Liver (tissue), 9 donors: ENCODE data around the gene USP31. TPM values are rescaled to one million over a fixed set of nuclear protein-coding genes. Genes with fewer than 3 reads are reported as not detected.

Experiments used
- DNase-seq: peaks from one replicate; pipeline ENCODE4 v3.0.0-alpha.2; 2017; ENCODE audit warnings: low spot score
- H3K27ac ChIP-seq, 2 donors: one replicate each; pipeline ENCODE4 v1.7.0; 2013; ENCODE audit warnings: inconsistent platforms in 2 of 2, low read length in 2 of 2, control low read depth in 1 of 2, low read depth in 1 of 2, mild to moderate bottlenecking in 1 of 2
- H3K27me3 ChIP-seq, 4 donors: one replicate each; pipeline versions ENCODE4 v1.6.1 to v1.7.0; 2013; ENCODE audit warnings: low read length in 3 of 4, inconsistent platforms in 1 of 4, mild to moderate bottlenecking in 1 of 4, moderate library complexity in 1 of 4; ENCODE audit not compliant: control insufficient read depth in 4 of 4, insufficient read depth in 4 of 4
- H3K36me3 ChIP-seq, 4 donors: one replicate each; pipeline versions ENCODE4 v1.6.1 to v1.7.0; 2013; ENCODE audit warnings: low read length in 3 of 4, mild to moderate bottlenecking in 3 of 4, low read depth in 1 of 4, moderate library complexity in 1 of 4; ENCODE audit not compliant: control insufficient read depth in 4 of 4, insufficient read depth in 3 of 4
- H3K4me1 ChIP-seq, 4 donors: one replicate each; pipeline versions ENCODE4 v1.6.1 to v1.7.0; 2013; ENCODE audit warnings: low read length in 3 of 4, mild to moderate bottlenecking in 3 of 4, moderate library complexity in 1 of 4; ENCODE audit not compliant: control insufficient read depth in 4 of 4, insufficient read depth in 4 of 4
- H3K4me3 ChIP-seq, 3 donors: one replicate each; pipeline versions ENCODE4 v1.6.1 to v1.7.0; 2013; ENCODE audit warnings: low read length in 3 of 3, control low read depth in 1 of 3, low read depth in 1 of 3, mild to moderate bottlenecking in 1 of 3
- H3K9ac ChIP-seq, 2 donors: one replicate each; pipeline ENCODE4 v1.7.0; 2013; ENCODE audit warnings: low read length in 2 of 2, mild to moderate bottlenecking in 2 of 2, moderate library complexity in 2 of 2, control low read depth in 1 of 2, low read depth in 1 of 2
- H3K9me3 ChIP-seq, 4 donors: one replicate each; pipeline versions ENCODE4 v1.6.1 to v1.7.0; 2013; ENCODE audit warnings: low read length in 3 of 4; ENCODE audit not compliant: control insufficient read depth in 4 of 4
- CTCF ChIP-seq: fragments of 150-350 bp; IDR thresholded peaks from 2 replicates; pipeline ENCODE4 v1.5.1; 2017; ENCODE audit warnings: improper control_type of control experiment, low read depth, low read length; ENCODE audit not compliant: missing input control
- EGR1 ChIP-seq, 2 donors: IDR thresholded peaks; 2 replicates each; pipeline ENCODE4 v1.6.1; 2016 to 2018; ENCODE audit warnings: antibody characterized with exemption in 2 of 2, low read depth in 2 of 2
- FOXA1 ChIP-seq: IDR thresholded peaks from 2 replicates; pipeline ENCODE4 v1.6.1; 2016; ENCODE audit warnings: antibody characterized with exemption
- FOXA2 ChIP-seq: IDR thresholded peaks from 2 replicates; pipeline ENCODE4 v1.6.1; 2016; ENCODE audit warnings: antibody characterized with exemption
- GABPA ChIP-seq, 2 donors: IDR thresholded peaks in 1 of 2; conservative IDR thresholded peaks in 1 of 2; 2 replicates each; pipeline ENCODE4 v1.6.1; 2016; ENCODE audit warnings: antibody characterized with exemption in 2 of 2, mild to moderate bottlenecking in 1 of 2, moderate library complexity in 1 of 2
- HNF4A ChIP-seq, 2 donors: conservative IDR thresholded peaks; 2 replicates each; pipeline ENCODE4 v1.6.1; 2016; ENCODE audit warnings: antibody characterized with exemption in 2 of 2, mild to moderate bottlenecking in 2 of 2
- JUND ChIP-seq, 2 donors: IDR thresholded peaks; 2 replicates each; pipeline ENCODE4 v1.6.1; 2016; ENCODE audit warnings: antibody characterized with exemption in 2 of 2
- MAX ChIP-seq: IDR thresholded peaks from 2 replicates; pipeline ENCODE4 v1.6.1; 2016; ENCODE audit warnings: antibody characterized with exemption
- NR2F2 ChIP-seq: IDR thresholded peaks from 2 replicates; pipeline ENCODE4 v1.6.1; 2016; ENCODE audit warnings: antibody characterized with exemption
- REST ChIP-seq: IDR thresholded peaks from 2 replicates; pipeline ENCODE4 v1.6.1; 2016; ENCODE audit warnings: antibody characterized with exemption, mild to moderate bottlenecking
- RXRA ChIP-seq, 2 donors: IDR thresholded peaks; 2 replicates each; pipeline ENCODE4 v1.6.1; 2017 to 2018; ENCODE audit warnings: antibody characterized with exemption in 2 of 2, mild to moderate bottlenecking in 1 of 2
- TAF1 ChIP-seq: conservative IDR thresholded peaks from 2 replicates; pipeline ENCODE4 v1.6.1; 2016; ENCODE audit warnings: antibody characterized with exemption, mild to moderate bottlenecking
- YY1 ChIP-seq: IDR thresholded peaks from 2 replicates; pipeline ENCODE4 v1.6.1; 2016; ENCODE audit warnings: antibody characterized with exemption, mild to moderate bottlenecking
- ZBTB33 ChIP-seq: IDR thresholded peaks from 2 replicates; pipeline ENCODE4 v1.6.1; 2016; ENCODE audit warnings: antibody characterized with exemption
- WGBS: extraction: QIAGEN DNeasy Blood & Tissue Kit; methylation state at CpG from one replicate; pipeline ENCODE4 v1.1.7; 2013; 5-methylcytosine and 5-hydroxymethylcytosine counted together
- polyA plus RNA-seq, 2 donors: library from polyadenylated mRNA; stranded (reverse) in 1 of 2; unstranded in 1 of 2; fragments of 200-250 nt in 1 of 2; fragments of >200 nt in 1 of 2; fragmentation: Nextera tagmentation in 1 of 2; extraction: Ambion mirVana in 1 of 2; gene quantifications; one replicate each; pipeline versions ENCODE4 v1.2.1 to v1.2.3, GENCODE V29; 2013 to 2015
- total RNA-seq, 2 donors: library from RNA; depleted of rRNA; stranded (reverse); fragments of >200 nt; gene quantifications; one replicate each; pipeline ENCODE4 v1.2.3, GENCODE V29; 2014
- donor health status: healthy.
- donor health status: healthy.
- donor health status: healthy.
- donor health status: healthy.
- donor health status: healthy.

Gene USP31
- total and polyA plus RNA-seq, 4 donors: 2.4 to 16.4 (median 3.8) TPM

- TF ChIP-seq REST (no peak), RXRA (IDR thresholded peaks at IDR 0.05) (no peak), CTCF (no peak)
These were observed 89.8 kb downstream of the USP31 start (continued) for GRCh38 chr16:23059433-23059832.

GRCh38 chr16:23058576-23058975, 90.7 kb downstream of the USP31 start:
- Histone ChIP-seq H3K9ac (no peak overlapping the region), H3K4me1 (peaks cover 0 to 3% (median 1%) of the 10 kb centered on the region in 4 donors), H3K27ac (no peak overlapping the region), H3K27me3 (no peaks in the 10 kb centered on the region), H3K9me3 (no peaks in the 10 kb centered on the region), H3K36me3 (no peaks in the 10 kb centered on the region), H3K4me3 (no peak overlapping the region)
- WGBS: 70% methylated on average over 4 of the region's 4 CpGs
- no peak for TF ChIP-seq FOXA1
- no peak for TF ChIP-seq REST
- no peak for TF ChIP-seq MAX
- TF ChIP-seq EGR1 (IDR thresholded peaks at IDR 0.05; ENCODE audit: low read depth in 2 of 2): no peak
- no peak for TF ChIP-seq TAF1
- no peak for TF ChIP-seq ZBTB33
- no peak for TF ChIP-seq JUND (IDR thresholded peaks at IDR 0.05)
- TF ChIP-seq GABPA (IDR thresholded peaks at IDR 0.05 in 1 of 2, conservative IDR thresholded peaks at IDR 0.05 in 1 of 2): no peak
- TF ChIP-seq RXRA (IDR thresholded peaks at IDR 0.05): no peak
- TF ChIP-seq YY1: no peak
- TF ChIP-seq CTCF: no peak
- TF ChIP-seq HNF4A (conservative IDR thresholded peaks at IDR 0.05): no peak
- TF ChIP-seq NR2F2: no peak
- TF ChIP-seq FOXA2: no peak
- no peak for DNase-seq
